Transverse colon (tissue), 4 donors: Measurements from ENCODE around the gene STK39. TPM values are rescaled to one million over a fixed set of nuclear protein-coding genes. Genes with fewer than 3 reads are reported as not detected.

Source experiments
- DNase-seq: peaks from one replicate; pipeline ENCODE4 v3.0.0-alpha.2; 2019
- H3K27ac ChIP-seq, 4 donors: fragments of 200-600 bp; sonication (generic); 2 replicates each; pipeline ENCODE4 v1.5.1; 2016 to 2018; ENCODE audit warnings: inconsistent platforms in 4 of 4
- H3K27me3 ChIP-seq: fragments of 200-600 bp; sonication (generic); 2 replicates; pipeline ENCODE4 v1.5.1; 2017; ENCODE audit warnings: inconsistent platforms
- H3K36me3 ChIP-seq, 4 donors: fragments of 200-600 bp; sonication (generic); 2 replicates each; pipeline ENCODE4 v1.5.1; 2017 to 2019; ENCODE audit warnings: inconsistent platforms in 4 of 4
- H3K4me1 ChIP-seq, 4 donors: fragments of 200-600 bp; sonication (generic); 2 replicates each; pipeline ENCODE4 v1.5.1; 2017 to 2020; ENCODE audit warnings: inconsistent platforms in 4 of 4
- H3K4me3 ChIP-seq, 4 donors: fragments of 200-600 bp; sonication (generic); 1 replicate in 1 of 4; 2 replicates in 3 of 4; pipeline versions ENCODE4 v1.5.1 to v1.6.1; 2017 to 2019; ENCODE audit warnings: inconsistent platforms in 4 of 4
- H3K9me3 ChIP-seq, 2 donors: fragments of 200-600 bp; sonication (generic); 2 replicates each; pipeline ENCODE4 v1.5.1; 2017 to 2019; ENCODE audit warnings: inconsistent platforms in 2 of 2
- EP300 ChIP-seq: sonication (generic); formaldehyde crosslinking; IDR thresholded peaks from one replicate; pipeline ENCODE4 v1.6.1; 2017; ENCODE audit warnings: antibody characterized with exemption, low read depth
- POLR2A ChIP-seq: fragments of 450-650 bp; IDR thresholded peaks from one replicate; pipeline ENCODE4 v1.6.1; 2016; ENCODE audit warnings: antibody characterized with exemption, mild to moderate bottlenecking, moderate library complexity
- POLR2AphosphoS5 ChIP-seq, 3 donors: sonication (generic); formaldehyde crosslinking; IDR thresholded peaks; one replicate each; pipeline ENCODE4 v1.6.1; 2016; ENCODE audit warnings: antibody characterized with exemption in 3 of 3
- WGBS, 2 donors: methylation state at CpG; one replicate each; pipeline ENCODE4 v1.1.5; 2018; ENCODE audit warnings: low coverage in 1 of 2; 5-methylcytosine and 5-hydroxymethylcytosine counted together
- in situ Hi-C, 4 donors: fragments of 200-750 bp; cut with MboI; loops; one replicate each; pipeline versions ENCODE4 v1.15.0 to v1.15.1; 2017; ENCODE audit warnings: low sequenced_read_pairs in 3 of 4, low pct_ligation_motif_present in 1 of 4, low pct_unique_long_range_greater_than_20kb in 1 of 4
- intact Hi-C: fragments of 100-400 bp; cut with DNase I; formaldehyde crosslinking; loops from one replicate; pipeline ENCODE4 v1.15.1; 2023; ENCODE audit warnings: low total_unique reads
- total RNA-seq, 4 donors: library from RNA; depleted of rRNA; stranded (reverse); fragments of >200 nt; gene quantifications; one replicate each; pipeline ENCODE4 v1.1.0, GENCODE V29; 2016
- TF ChIP-seq, protein P1 (sequence below), 5 experiments: fragments of 200-600 bp in 3 of 5; fragments of 450-650 bp in 2 of 5; sonication (generic) in 3 of 5; IDR thresholded peaks; 1 replicate in 2 of 5; 2 replicates in 3 of 5; pipeline ENCODE4 v1.5.1; 2016 to 2017; ENCODE audit warnings: antibody characterized with exemption in 5 of 5, inconsistent platforms in 3 of 5, mild to moderate bottlenecking in 2 of 5, moderate library complexity in 1 of 5

STK39 gene
- total RNA-seq, 4 donors from 2014 or later, result 30.6 to 46.1 (median 36.7) TPM

DNA sequence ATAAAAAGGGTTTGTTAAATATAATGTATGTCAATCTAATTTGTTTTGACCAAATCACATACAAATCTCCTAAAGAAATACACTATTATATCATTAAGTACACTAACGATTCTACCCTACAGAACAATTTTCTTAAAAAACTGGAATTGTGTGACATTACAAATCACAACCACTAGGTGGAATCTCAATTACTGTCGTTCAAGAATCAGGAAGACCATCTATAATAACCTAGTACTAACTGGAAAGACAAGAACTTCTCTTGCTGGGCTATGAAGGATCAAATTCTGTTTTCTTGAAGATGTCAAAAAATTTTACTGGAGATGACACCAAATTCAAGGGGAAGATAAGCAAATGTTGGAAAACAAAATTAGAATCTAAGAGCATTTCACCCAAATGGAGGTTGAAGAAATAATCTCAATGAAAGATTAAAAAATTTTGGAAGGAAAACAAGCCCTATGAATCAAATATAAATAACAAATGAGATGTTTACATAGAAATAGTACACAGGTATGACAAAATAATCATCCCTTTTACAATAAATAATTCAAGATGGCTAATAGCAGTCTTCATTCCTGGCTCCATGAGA, 110.9 kb downstream of the STK39 start:
- WGBS, 2 donors, result 10 to 18% methylated on average over 2 of the region's 2 CpGs
- Histone ChIP-seq H3K4me1 (peaks cover 0 to 13% (median 0%) of the 10 kb centered on the region in 4 donors), H3K27me3 (no peaks in the 10 kb centered on the region), H3K9me3 (no peaks in the 10 kb centered on the region), H3K36me3 (peaks cover 0 to 12% (median 0%) of the 10 kb centered on the region in 4 donors), H3K27ac (no peak overlapping the region), H3K4me3 (no peak overlapping the region)
- DNase-seq, result no peak
- in situ Hi-C loops, result loop anchor here in 1 of 4 donors (10.0 to 25.0 kb wide), 2 partner anchors 198 to 776 kb away; partner anchors contain the start of gene G6PC2
- intact Hi-C loops, result no loop called here
- TF ChIP-seq POLR2AphosphoS5 (IDR thresholded peaks at IDR 0.05) (no peak), EP300 (no peak), POLR2A (no peak)
- TF ChIP-seq, protein P1, sequence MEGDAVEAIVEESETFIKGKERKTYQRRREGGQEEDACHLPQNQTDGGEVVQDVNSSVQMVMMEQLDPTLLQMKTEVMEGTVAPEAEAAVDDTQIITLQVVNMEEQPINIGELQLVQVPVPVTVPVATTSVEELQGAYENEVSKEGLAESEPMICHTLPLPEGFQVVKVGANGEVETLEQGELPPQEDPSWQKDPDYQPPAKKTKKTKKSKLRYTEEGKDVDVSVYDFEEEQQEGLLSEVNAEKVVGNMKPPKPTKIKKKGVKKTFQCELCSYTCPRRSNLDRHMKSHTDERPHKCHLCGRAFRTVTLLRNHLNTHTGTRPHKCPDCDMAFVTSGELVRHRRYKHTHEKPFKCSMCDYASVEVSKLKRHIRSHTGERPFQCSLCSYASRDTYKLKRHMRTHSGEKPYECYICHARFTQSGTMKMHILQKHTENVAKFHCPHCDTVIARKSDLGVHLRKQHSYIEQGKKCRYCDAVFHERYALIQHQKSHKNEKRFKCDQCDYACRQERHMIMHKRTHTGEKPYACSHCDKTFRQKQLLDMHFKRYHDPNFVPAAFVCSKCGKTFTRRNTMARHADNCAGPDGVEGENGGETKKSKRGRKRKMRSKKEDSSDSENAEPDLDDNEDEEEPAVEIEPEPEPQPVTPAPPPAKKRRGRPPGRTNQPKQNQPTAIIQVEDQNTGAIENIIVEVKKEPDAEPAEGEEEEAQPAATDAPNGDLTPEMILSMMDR (IDR thresholded peaks at IDR 0.05), result peak; percentile 56 to 77 (median 65)

GRCh38 chr2:168135630-168136029, 111.8 kb downstream of the STK39 start:
- Histone ChIP-seq H3K4me1 (peaks cover 0 to 13% (median 0%) of the 10 kb centered on the region in 4 donors), H3K9me3 (no peaks in the 10 kb centered on the region), H3K27me3 (no peaks in the 10 kb centered on the region), H3K4me3 (no peak overlapping the region), H3K36me3 (peaks cover 0 to 12% (median 0%) of the 10 kb centered on the region in 4 donors), H3K27ac (no peak overlapping the region)
- DNase-seq, result no peak
- WGBS, 2 donors, result 95 to 96% methylated on average over 4 of the region's 4 CpGs
- no peak for TF ChIP-seq POLR2AphosphoS5 (IDR thresholded peaks at IDR 0.05)
- TF ChIP-seq, protein P1 (IDR thresholded peaks at IDR 0.05), result no peak
- in situ Hi-C loops, result loop anchor here in 1 of 4 donors (10.0 to 25.0 kb wide), 2 partner anchors 199 to 777 kb away; partner anchors contain the start of gene G6PC2
- intact Hi-C loops, result no loop called here

DNA sequence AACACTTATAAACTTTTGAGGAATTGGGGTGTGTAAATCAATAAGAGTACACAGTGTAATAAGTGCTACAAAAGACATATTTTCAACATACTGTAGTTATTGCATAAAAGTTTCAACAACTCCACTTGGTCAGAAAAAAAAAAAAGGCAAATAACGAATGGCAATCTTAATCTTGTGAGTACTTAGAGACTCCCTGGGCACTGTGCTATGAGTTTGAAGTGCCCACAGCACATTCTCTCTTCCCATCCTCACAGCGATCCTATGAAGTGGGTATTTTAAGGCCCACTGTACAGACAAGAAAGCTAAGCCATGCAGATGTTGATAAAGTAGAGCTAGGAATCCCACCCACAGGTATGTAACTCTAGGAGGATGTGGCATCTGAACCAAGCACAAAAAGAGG, 112.3 kb downstream of the STK39 start:
- Histone ChIP-seq H3K4me1 (peaks cover 0 to 13% (median 0%) of the 10 kb centered on the region in 4 donors), H3K4me3 (no peak overlapping the region), H3K36me3 (peaks cover 0 to 12% (median 0%) of the 10 kb centered on the region in 4 donors), H3K27ac (no peak overlapping the region), H3K9me3 (no peaks in the 10 kb centered on the region), H3K27me3 (no peaks in the 10 kb centered on the region)
- DNase-seq, result no peak
- no peak for TF ChIP-seq POLR2A
- no peak for TF ChIP-seq POLR2AphosphoS5 (IDR thresholded peaks at IDR 0.05)
- TF ChIP-seq, protein P1 (IDR thresholded peaks at IDR 0.05), result no peak
- intact Hi-C loops, result no loop called here
- in situ Hi-C loops, result loop anchor here in 1 of 4 donors (10.0 to 25.0 kb wide), 2 partner anchors 200 to 777 kb away; partner anchors contain the start of gene G6PC2
- WGBS, 2 donors, result 88 to 92% methylated on average over 2 of the region's 2 CpGs

GRCh38 chr2:168134485-168134884, 112.9 kb downstream of the STK39 start:
- DNase-seq, result no peak
- Histone ChIP-seq H3K4me3 (no peak overlapping the region), H3K9me3 (no peaks in the 10 kb centered on the region), H3K36me3 (peaks cover 0 to 15% (median 0%) of the 10 kb centered on the region in 4 donors), H3K27ac (no peak overlapping the region), H3K4me1 (peaks cover 0 to 13% (median 0%) of the 10 kb centered on the region in 4 donors), H3K27me3 (no peaks in the 10 kb centered on the region)
- in situ Hi-C loops, result loop anchor here in 1 of 4 donors (10.0 to 25.0 kb wide), 2 partner anchors 200 to 778 kb away; partner anchors contain the start of gene G6PC2
- intact Hi-C loops, result no loop called here
- TF ChIP-seq, protein P1 (IDR thresholded peaks at IDR 0.05), result no peak
- TF ChIP-seq POLR2A (no peak), EP300 (no peak), POLR2AphosphoS5 (IDR thresholded peaks at IDR 0.05) (no peak)
- WGBS, 2 donors, result 82 to 96% methylated on average over 4 to 5 of the region's 5 CpGs
